ENCODE results near the gene USP40. TPM values are rescaled to one million over a fixed set of nuclear protein-coding genes. Genes with fewer than 3 reads are reported as not detected.

The USP40 gene
- polyA plus RNA-seq, 1 donor (not counting 4 experiments of a cell fraction or from before 2014, with no cell fraction given) = 37.3 TPM

- no peaks in the 10 kb centered on the region for H3K9me1 ChIP-seq (ENCODE audit: control insufficient read depth, extremely low read depth, insufficient read depth, low read length)
- peaks cover 4% of the 10 kb centered on the region for H3K9me3 ChIP-seq (ENCODE audit: control insufficient read depth, low read depth, low read length)
- no peak overlapping the region for H3K4me3 ChIP-seq (ENCODE audit: control insufficient read depth in 2 of 3, extremely low read depth in 1 of 3, insufficient read depth in 2 of 3, low read depth in 1 of 3, low read length in 3 of 3)
- no peak overlapping the region for H3K27ac ChIP-seq (ENCODE audit: control insufficient read depth, insufficient read depth, low read length)
- H3K4me2 ChIP-seq (ENCODE audit: control insufficient read depth, extremely low read depth, insufficient read depth, low read depth, low read length) = no peak overlapping the region
- H4K20me1 ChIP-seq (ENCODE audit: control insufficient read depth, extremely low read depth, insufficient read depth, low read length) = no peaks in the 10 kb centered on the region
- TF ChIP-seq EZH2 (IDR thresholded peaks at IDR 0.05; ENCODE audit: low read length) = no peak
- TF ChIP-seq, protein P1, sequence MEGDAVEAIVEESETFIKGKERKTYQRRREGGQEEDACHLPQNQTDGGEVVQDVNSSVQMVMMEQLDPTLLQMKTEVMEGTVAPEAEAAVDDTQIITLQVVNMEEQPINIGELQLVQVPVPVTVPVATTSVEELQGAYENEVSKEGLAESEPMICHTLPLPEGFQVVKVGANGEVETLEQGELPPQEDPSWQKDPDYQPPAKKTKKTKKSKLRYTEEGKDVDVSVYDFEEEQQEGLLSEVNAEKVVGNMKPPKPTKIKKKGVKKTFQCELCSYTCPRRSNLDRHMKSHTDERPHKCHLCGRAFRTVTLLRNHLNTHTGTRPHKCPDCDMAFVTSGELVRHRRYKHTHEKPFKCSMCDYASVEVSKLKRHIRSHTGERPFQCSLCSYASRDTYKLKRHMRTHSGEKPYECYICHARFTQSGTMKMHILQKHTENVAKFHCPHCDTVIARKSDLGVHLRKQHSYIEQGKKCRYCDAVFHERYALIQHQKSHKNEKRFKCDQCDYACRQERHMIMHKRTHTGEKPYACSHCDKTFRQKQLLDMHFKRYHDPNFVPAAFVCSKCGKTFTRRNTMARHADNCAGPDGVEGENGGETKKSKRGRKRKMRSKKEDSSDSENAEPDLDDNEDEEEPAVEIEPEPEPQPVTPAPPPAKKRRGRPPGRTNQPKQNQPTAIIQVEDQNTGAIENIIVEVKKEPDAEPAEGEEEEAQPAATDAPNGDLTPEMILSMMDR (optimal IDR thresholded peaks at IDR 0.05 in 1 of 3, IDR thresholded peaks at IDR 0.05 in 1 of 3, conservative IDR thresholded peaks at IDR 0.05 in 1 of 3; ENCODE audit: extremely low read depth in 1 of 3, insufficient read depth in 2 of 3, low read length in 3 of 3) = no peak
- H3K9ac ChIP-seq (ENCODE audit: control insufficient read depth, extremely low read depth, insufficient read depth, low read length) = no peak overlapping the region
- no peaks in the 10 kb centered on the region for H3K27me3 ChIP-seq (ENCODE audit: control insufficient read depth, extremely low read depth, insufficient read depth, low read length)
- dilution Hi-C loops (cut with MboI; ENCODE audit: extremely low pct_ligation_motif_present, low sequenced_read_pairs) = no loop called here
- no peak for FAIRE-seq
- no peaks in the 10 kb centered on the region for H3K36me3 ChIP-seq (ENCODE audit: control insufficient read depth in 2 of 2, extremely low read depth in 1 of 2, insufficient read depth in 2 of 2, low read length in 2 of 2)
- no peak overlapping the region for H2AFZ ChIP-seq (ENCODE audit: control insufficient read depth, low read length)
- H3K4me1 ChIP-seq (ENCODE audit: control insufficient read depth, extremely low read depth, insufficient read depth, low read length) = peaks cover 11% of the 10 kb centered on the region
- DNase-seq (ENCODE audit: low read depth, low spot score) = no peak
- H3K79me2 ChIP-seq (ENCODE audit: control insufficient read depth, insufficient read depth, low read length) = no peaks in the 10 kb centered on the region
These were observed 138.6 kb downstream of the USP40 start for GRCh38 chr2:233428008-233428407.

GRCh38 chr2:233426619-233427342, 139.8 kb downstream of the USP40 start:
- Histone ChIP-seq H3K27me3 (ENCODE audit: control insufficient read depth, extremely low read depth, insufficient read depth, low read length) (no peaks in the 10 kb centered on the region), H3K4me2 (ENCODE audit: control insufficient read depth, extremely low read depth, insufficient read depth, low read depth, low read length) (no peak overlapping the region), H4K20me1 (ENCODE audit: control insufficient read depth, extremely low read depth, insufficient read depth, low read length) (no peaks in the 10 kb centered on the region), H3K9me1 (ENCODE audit: control insufficient read depth, extremely low read depth, insufficient read depth, low read length) (no peaks in the 10 kb centered on the region), H3K4me1 (ENCODE audit: control insufficient read depth, extremely low read depth, insufficient read depth, low read length) (peaks cover 11% of the 10 kb centered on the region), H3K4me3 (ENCODE audit: control insufficient read depth in 2 of 3, extremely low read depth in 1 of 3, insufficient read depth in 2 of 3, low read depth in 1 of 3, low read length in 3 of 3) (no peak overlapping the region), H2AFZ (ENCODE audit: control insufficient read depth, low read length) (no peak overlapping the region), H3K36me3 (ENCODE audit: control insufficient read depth in 2 of 2, extremely low read depth in 1 of 2, insufficient read depth in 2 of 2, low read length in 2 of 2) (no peaks in the 10 kb centered on the region), H3K79me2 (ENCODE audit: control insufficient read depth, insufficient read depth, low read length) (no peaks in the 10 kb centered on the region), H3K9me3 (ENCODE audit: control insufficient read depth, low read depth, low read length) (peaks cover 4% of the 10 kb centered on the region), H3K27ac (ENCODE audit: control insufficient read depth, insufficient read depth, low read length) (no peak overlapping the region), H3K9ac (ENCODE audit: control insufficient read depth, extremely low read depth, insufficient read depth, low read length) (no peak overlapping the region)
- dilution Hi-C loops (cut with MboI; ENCODE audit: extremely low pct_ligation_motif_present, low sequenced_read_pairs) = no loop called here
- no peak for FAIRE-seq
- no peak for TF ChIP-seq EZH2 (IDR thresholded peaks at IDR 0.05; ENCODE audit: low read length)
- TF ChIP-seq, protein P1 (optimal IDR thresholded peaks at IDR 0.05 in 1 of 3, IDR thresholded peaks at IDR 0.05 in 1 of 3, conservative IDR thresholded peaks at IDR 0.05 in 1 of 3; ENCODE audit: extremely low read depth in 1 of 3, insufficient read depth in 2 of 3, low read length in 3 of 3) = no peak
- DNase-seq (ENCODE audit: low read depth, low spot score) = peak; percentile 52

Other genes with a start within 250 kb of the USP40 start
- 2.2 to 6.1 TPM (median 5.3 TPM) in 3 replicates for gene DGKD, start 212.3 kb downstream of the USP40 start, polyA plus RNA-seq
- 0.41 to 0.64 TPM (median 0.63 TPM) in 3 replicates for gene UGT1A8, start 50.9 kb upstream of the USP40 start, polyA plus RNA-seq
- 1.8 to 2.4 TPM (median 2.0 TPM) in 3 replicates for gene UGT1A10, start 69.7 kb upstream of the USP40 start, polyA plus RNA-seq
- gene UGT1A9, start 105.1 kb upstream of the USP40 start, polyA plus RNA-seq = not detected in 3 replicates
- gene UGT1A7, start 115.1 kb upstream of the USP40 start, polyA plus RNA-seq = 0.19 to 1.2 TPM (median 0.87 TPM) in 3 replicates
- gene UGT1A6, start 126.1 kb upstream of the USP40 start, polyA plus RNA-seq = 133 to 154 TPM (median 152 TPM) in 3 replicates
- 0.51 to 2.2 TPM (median 1.3 TPM) in 3 replicates for gene UGT1A5, start 146.1 kb upstream of the USP40 start, polyA plus RNA-seq
- 0.77 to 2.4 TPM (median 2.0 TPM) in 3 replicates for gene UGT1A4, start 152.0 kb upstream of the USP40 start, polyA plus RNA-seq
- gene UGT1A3, start 162.3 kb upstream of the USP40 start, polyA plus RNA-seq = 0.63 to 3.2 TPM (median 1.8 TPM) in 3 replicates
- 1.7 to 3.0 TPM (median 2.7 TPM) in 3 replicates for gene UGT1A1, start 193.5 kb upstream of the USP40 start, polyA plus RNA-seq
- 0.17 to 0.37 TPM (median 0.33 TPM) in 3 replicates for gene MROH2A, start 211.5 kb upstream of the USP40 start, polyA plus RNA-seq

Data from keratinocyte (primary cell).